ENCODE data around the gene RNFT2. TPM values are rescaled to one million over a fixed set of nuclear protein-coding genes. Genes with fewer than 3 reads are reported as not detected.

The RNFT2 gene
- total RNA-seq, 1 donor from 2014 or later, result 55.8 TPM

DNA sequence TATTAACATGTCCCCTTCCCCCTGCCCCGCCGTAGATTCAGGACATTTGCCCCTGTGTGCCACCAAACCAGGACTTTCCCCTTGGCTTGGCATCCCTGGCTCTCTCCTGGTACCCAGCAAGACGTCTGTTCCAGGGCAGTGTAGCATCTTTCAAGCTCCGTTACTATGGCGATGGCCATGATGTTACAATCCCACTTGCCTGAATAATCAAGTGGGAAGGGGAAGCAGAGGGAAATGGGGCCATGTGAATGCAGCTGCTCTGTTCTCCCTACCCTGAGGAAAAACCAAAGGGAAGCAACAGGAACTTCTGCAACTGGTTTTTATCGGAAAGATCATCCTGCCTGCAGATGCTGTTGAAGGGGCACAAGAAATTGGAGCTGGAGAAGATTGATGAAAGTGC, 114.2 kb downstream of the RNFT2 start:
- Mint-ChIP-seq H3K27me3 (ENCODE audit: unreplicated experiment) (peaks cover 6% of the 10 kb centered on the region), H3K27ac (ENCODE audit: unreplicated experiment) (no peak overlapping the region), H3K4me3 (ENCODE audit: unreplicated experiment) (peak overlapping the region; percentile 22), H3K36me3 (ENCODE audit: unreplicated experiment) (peaks cover 7% of the 10 kb centered on the region), H3K4me1 (ENCODE audit: low read depth, unreplicated experiment) (peaks cover 19% of the 10 kb centered on the region), H3K9me3 (ENCODE audit: unreplicated experiment) (peaks cover 3% of the 10 kb centered on the region)
- TF ChIP-seq, protein P1, sequence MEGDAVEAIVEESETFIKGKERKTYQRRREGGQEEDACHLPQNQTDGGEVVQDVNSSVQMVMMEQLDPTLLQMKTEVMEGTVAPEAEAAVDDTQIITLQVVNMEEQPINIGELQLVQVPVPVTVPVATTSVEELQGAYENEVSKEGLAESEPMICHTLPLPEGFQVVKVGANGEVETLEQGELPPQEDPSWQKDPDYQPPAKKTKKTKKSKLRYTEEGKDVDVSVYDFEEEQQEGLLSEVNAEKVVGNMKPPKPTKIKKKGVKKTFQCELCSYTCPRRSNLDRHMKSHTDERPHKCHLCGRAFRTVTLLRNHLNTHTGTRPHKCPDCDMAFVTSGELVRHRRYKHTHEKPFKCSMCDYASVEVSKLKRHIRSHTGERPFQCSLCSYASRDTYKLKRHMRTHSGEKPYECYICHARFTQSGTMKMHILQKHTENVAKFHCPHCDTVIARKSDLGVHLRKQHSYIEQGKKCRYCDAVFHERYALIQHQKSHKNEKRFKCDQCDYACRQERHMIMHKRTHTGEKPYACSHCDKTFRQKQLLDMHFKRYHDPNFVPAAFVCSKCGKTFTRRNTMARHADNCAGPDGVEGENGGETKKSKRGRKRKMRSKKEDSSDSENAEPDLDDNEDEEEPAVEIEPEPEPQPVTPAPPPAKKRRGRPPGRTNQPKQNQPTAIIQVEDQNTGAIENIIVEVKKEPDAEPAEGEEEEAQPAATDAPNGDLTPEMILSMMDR (IDR thresholded peaks at IDR 0.05; ENCODE audit: partially characterized antibody, unreplicated experiment), result no peak
- DNase-seq, result no peak

DNA sequence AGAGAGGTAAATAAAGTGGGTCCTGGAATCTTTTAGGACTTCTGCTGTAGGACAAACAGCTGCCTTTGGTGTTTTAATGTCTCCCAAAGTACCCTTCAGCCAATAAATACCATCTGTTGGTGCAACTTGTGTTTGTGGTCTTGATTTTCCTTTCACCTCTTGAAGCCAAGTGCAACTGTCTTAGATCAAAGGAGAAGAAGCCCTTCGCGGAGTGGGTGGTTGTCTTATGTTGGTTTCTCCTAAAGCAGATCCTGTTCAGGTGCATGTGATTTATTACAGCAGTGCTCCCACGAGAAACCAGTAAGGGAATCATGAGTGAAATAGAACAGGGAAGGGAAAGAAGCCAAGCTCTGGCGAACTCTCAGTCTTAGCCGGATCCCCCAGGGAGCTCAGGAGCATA, 115.4 kb downstream of the RNFT2 start:
- TF ChIP-seq, protein P1 (IDR thresholded peaks at IDR 0.05; ENCODE audit: partially characterized antibody, unreplicated experiment), result no peak
- DNase-seq, result no peak
- H3K4me3 Mint-ChIP-seq (ENCODE audit: unreplicated experiment), result no peak overlapping the region
- H3K9me3 Mint-ChIP-seq (ENCODE audit: unreplicated experiment), result peaks cover 2% of the 10 kb centered on the region
- peaks cover 6% of the 10 kb centered on the region for H3K27me3 Mint-ChIP-seq (ENCODE audit: unreplicated experiment)
- peaks cover 26% of the 10 kb centered on the region for H3K4me1 Mint-ChIP-seq (ENCODE audit: low read depth, unreplicated experiment)
- H3K36me3 Mint-ChIP-seq (ENCODE audit: unreplicated experiment), result peaks cover under 1% of the 10 kb centered on the region
- no peak overlapping the region for H3K27ac Mint-ChIP-seq (ENCODE audit: unreplicated experiment)

DNA sequence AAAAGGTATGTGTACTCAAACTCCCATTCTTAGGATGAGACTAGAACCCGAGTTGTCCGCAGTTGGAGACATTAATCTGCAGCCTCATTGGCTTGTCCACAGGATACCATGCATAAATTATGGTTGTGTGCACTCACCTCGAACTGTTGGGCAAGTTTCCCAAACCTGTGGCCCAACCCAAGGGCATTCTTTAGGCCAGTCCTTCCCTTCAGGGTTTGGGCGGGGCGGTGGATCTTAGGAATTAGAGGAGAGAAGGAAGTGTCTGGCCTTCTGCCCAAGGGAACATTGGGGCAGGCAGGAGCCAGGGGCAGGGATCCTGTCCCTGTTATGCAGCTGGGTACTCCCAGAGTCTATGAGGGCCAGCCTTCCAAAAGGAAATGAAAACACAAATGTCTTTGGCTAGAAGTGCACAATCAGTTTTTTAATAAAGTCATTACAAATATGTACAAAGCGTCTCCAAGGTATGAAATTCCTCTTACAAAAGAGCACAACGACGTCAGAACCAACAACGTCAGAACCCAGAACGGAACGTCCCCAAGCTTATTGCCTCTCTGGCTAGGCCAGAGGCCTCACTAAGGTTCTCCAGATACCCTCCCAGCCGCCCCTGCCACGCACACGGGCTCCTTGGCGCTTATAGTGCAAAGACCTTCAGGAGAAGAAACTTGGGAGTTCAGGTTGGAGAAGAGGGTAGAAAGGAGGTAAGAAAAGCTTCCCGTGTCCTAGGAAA, 117.8 kb downstream of the RNFT2 start:
- Mint-ChIP-seq H3K36me3 (ENCODE audit: unreplicated experiment) (no peaks in the 10 kb centered on the region), H3K27ac (ENCODE audit: unreplicated experiment) (no peak overlapping the region), H3K4me1 (ENCODE audit: low read depth, unreplicated experiment) (peaks cover 39% of the 10 kb centered on the region)

DNA sequence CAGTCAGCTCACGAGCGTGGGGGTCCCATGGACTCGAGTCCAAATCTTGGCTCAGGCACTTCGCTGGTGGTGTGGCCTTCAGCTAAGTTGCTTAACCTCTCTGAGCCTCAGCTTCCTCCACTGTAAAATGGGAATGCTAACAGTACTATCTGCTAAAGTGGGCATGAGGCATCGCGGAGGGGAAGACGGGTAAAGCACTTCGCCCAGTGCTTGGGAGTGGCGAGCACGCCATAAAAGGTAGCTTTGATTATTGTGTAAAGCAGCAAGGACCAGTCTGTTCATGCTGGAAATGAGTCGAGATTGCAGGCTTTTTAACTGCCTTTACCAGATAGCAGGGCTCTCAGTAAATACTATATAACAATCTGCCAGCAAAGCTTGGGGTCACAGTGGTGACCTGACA, 118.6 kb downstream of the RNFT2 start:
- no peak overlapping the region for H3K4me3 Mint-ChIP-seq (ENCODE audit: unreplicated experiment)
- H3K27me3 Mint-ChIP-seq (ENCODE audit: unreplicated experiment), result peaks cover 3% of the 10 kb centered on the region
- TF ChIP-seq, protein P1 (IDR thresholded peaks at IDR 0.05; ENCODE audit: partially characterized antibody, unreplicated experiment), result no peak
- H3K27ac Mint-ChIP-seq (ENCODE audit: unreplicated experiment), result no peak overlapping the region
- H3K36me3 Mint-ChIP-seq (ENCODE audit: unreplicated experiment), result no peaks in the 10 kb centered on the region
- peaks cover 39% of the 10 kb centered on the region for H3K4me1 Mint-ChIP-seq (ENCODE audit: low read depth, unreplicated experiment)
- no peak for DNase-seq
- H3K9me3 Mint-ChIP-seq (ENCODE audit: unreplicated experiment), result no peaks in the 10 kb centered on the region

More for the DNA sequence above, 117.8 kb downstream of the RNFT2 start:
- H3K9me3 Mint-ChIP-seq (ENCODE audit: unreplicated experiment), result no peaks in the 10 kb centered on the region
- TF ChIP-seq, protein P1 (IDR thresholded peaks at IDR 0.05; ENCODE audit: partially characterized antibody, unreplicated experiment), result no peak
- DNase-seq, result no peak
- H3K27me3 Mint-ChIP-seq (ENCODE audit: unreplicated experiment), result peaks cover 3% of the 10 kb centered on the region
- no peak overlapping the region for H3K4me3 Mint-ChIP-seq (ENCODE audit: unreplicated experiment)

DNA sequence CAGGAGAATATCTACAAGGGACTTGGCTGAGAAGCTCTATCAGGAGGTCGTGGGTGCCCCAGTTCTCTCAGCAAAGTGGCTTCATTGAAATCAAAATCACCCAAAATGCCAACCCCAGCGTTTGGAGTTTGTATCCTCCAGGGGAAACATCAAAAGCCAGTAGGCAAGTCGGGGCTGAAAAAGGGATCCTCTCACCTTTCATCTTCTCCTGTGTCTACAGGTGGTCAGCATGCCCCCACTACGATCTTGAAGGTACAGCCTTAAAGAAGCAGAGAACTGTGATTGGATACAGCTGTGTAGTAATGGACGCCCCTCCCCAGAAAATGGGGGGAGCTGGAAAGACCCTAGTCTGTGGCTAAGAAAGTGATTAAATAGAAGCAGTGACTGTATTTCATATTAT, 121.0 kb downstream of the RNFT2 start:
- Mint-ChIP-seq H3K27me3 (ENCODE audit: unreplicated experiment) (peaks cover 3% of the 10 kb centered on the region), H3K27ac (ENCODE audit: unreplicated experiment) (no peak overlapping the region), H3K4me3 (ENCODE audit: unreplicated experiment) (no peak overlapping the region), H3K36me3 (ENCODE audit: unreplicated experiment) (peaks cover 6% of the 10 kb centered on the region), H3K4me1 (ENCODE audit: low read depth, unreplicated experiment) (peaks cover 21% of the 10 kb centered on the region), H3K9me3 (ENCODE audit: unreplicated experiment) (no peaks in the 10 kb centered on the region)
- no peak for DNase-seq
- TF ChIP-seq, protein P1 (IDR thresholded peaks at IDR 0.05; ENCODE audit: partially characterized antibody, unreplicated experiment), result no peak

All from glutamatergic neuron (in vitro differentiated cells).